ENCODE measurements around the gene VPS54.

DNA sequence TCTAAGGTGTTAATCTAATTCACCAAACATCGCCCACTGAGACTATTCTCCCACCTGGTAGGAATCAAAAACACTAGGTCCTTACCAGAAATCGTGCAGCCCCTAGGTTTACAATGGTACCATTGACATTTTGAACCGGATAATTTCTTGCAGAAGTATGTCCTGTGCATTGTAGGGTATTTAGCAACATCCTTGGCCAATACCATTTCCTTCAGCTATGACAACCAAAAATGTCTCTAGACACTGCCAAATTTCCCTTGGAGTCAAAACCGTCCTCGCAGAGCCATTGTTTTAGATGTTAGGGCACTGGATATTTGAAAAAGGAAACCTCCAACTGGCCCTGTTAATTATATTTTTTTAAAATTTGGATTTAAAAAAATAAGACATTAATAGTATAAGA lies 3.8 kb downstream of the VPS54 start:
- TF ChIP-seq, protein P1, sequence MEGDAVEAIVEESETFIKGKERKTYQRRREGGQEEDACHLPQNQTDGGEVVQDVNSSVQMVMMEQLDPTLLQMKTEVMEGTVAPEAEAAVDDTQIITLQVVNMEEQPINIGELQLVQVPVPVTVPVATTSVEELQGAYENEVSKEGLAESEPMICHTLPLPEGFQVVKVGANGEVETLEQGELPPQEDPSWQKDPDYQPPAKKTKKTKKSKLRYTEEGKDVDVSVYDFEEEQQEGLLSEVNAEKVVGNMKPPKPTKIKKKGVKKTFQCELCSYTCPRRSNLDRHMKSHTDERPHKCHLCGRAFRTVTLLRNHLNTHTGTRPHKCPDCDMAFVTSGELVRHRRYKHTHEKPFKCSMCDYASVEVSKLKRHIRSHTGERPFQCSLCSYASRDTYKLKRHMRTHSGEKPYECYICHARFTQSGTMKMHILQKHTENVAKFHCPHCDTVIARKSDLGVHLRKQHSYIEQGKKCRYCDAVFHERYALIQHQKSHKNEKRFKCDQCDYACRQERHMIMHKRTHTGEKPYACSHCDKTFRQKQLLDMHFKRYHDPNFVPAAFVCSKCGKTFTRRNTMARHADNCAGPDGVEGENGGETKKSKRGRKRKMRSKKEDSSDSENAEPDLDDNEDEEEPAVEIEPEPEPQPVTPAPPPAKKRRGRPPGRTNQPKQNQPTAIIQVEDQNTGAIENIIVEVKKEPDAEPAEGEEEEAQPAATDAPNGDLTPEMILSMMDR (IDR thresholded peaks at IDR 0.05): no peak
- TF ChIP-seq POLR2A (IDR thresholded peaks at IDR 0.05): no peak

All from vagina (tissue), 2 donors.